Measurements from ENCODE around the gene APOM. TPM values are rescaled to one million over a fixed set of nuclear protein-coding genes. Genes with fewer than 3 reads are reported as not detected.
A peak's percentile ranks its signal among the peaks of the same experiment; 100 is the strongest.

The APOM gene
- total RNA-seq, 2 experiments from 2014 or later = 1.9 to 3.7 TPM

DNA sequence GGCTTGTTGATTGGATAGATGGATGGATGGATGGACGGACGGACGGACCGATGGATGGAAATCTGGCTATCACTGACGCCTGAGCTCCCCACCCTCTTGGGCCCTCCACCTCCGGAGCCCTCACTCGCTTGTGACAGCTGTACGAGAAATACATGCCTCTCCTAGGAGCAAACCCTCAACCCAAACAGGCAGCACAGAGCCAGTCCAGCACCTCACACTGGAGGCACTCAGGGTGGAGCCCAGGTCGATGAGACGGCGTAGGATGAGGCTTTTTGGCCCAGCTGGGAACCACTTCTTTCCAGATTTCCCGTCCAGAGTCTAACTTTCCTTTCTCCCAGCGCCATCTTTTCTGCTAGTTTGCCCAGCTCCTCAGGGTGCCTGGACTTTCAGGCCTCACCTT lies 27.9 kb downstream of the APOM start:
- CTCF ChIA-PET = interaction anchor here (0.7 to 2.9 kb wide), 4 partner anchors 29 to 86 kb away, joined by 3 to 9 read pairs (median 6); no protein-coding TSS in a partner anchor
- H3K4me3 Mint-ChIP-seq = no peak overlapping the region
- no peaks in the 10 kb centered on the region for H3K9me3 Mint-ChIP-seq (ENCODE audit: low read depth)
- no peak for DNase-seq
- H3K36me3 Mint-ChIP-seq = peaks cover 5% of the 10 kb centered on the region
- no peak overlapping the region for H3K27ac Mint-ChIP-seq
- H3K27me3 Mint-ChIP-seq = no peaks in the 10 kb centered on the region
- H3K4me1 Mint-ChIP-seq = peaks cover 22% of the 10 kb centered on the region
- no peak for ATAC-seq

GRCh38 chr6:31686483-31686882 lies 30.8 kb downstream of the APOM start:
- Mint-ChIP-seq H3K4me1 (peaks cover 2% of the 10 kb centered on the region), H3K27me3 (no peaks in the 10 kb centered on the region), H3K4me3 (no peak overlapping the region), H3K9me3 (ENCODE audit: low read depth) (no peaks in the 10 kb centered on the region), H3K27ac (no peak overlapping the region), H3K36me3 (peaks cover 10% of the 10 kb centered on the region)
- CTCF ChIA-PET = interaction anchor here (1.5 kb wide), 1 partner anchor 52 kb away, joined by 3 read pairs; no protein-coding TSS in a partner anchor
- DNase-seq = no peak
- no peak for ATAC-seq

GRCh38 chr6:31687321-31687720 lies 31.6 kb downstream of the APOM start:
- Mint-ChIP-seq H3K27me3 (no peaks in the 10 kb centered on the region), H3K27ac (no peak overlapping the region), H3K36me3 (peaks cover 12% of the 10 kb centered on the region), H3K4me3 (no peak overlapping the region), H3K4me1 (no peaks in the 10 kb centered on the region), H3K9me3 (ENCODE audit: low read depth) (no peaks in the 10 kb centered on the region)
- no peak for ATAC-seq
- CTCF ChIA-PET = interaction anchor here (1.5 kb wide), 1 partner anchor 52 kb away, joined by 3 read pairs; no protein-coding TSS in a partner anchor
- DNase-seq = no peak

DNA sequence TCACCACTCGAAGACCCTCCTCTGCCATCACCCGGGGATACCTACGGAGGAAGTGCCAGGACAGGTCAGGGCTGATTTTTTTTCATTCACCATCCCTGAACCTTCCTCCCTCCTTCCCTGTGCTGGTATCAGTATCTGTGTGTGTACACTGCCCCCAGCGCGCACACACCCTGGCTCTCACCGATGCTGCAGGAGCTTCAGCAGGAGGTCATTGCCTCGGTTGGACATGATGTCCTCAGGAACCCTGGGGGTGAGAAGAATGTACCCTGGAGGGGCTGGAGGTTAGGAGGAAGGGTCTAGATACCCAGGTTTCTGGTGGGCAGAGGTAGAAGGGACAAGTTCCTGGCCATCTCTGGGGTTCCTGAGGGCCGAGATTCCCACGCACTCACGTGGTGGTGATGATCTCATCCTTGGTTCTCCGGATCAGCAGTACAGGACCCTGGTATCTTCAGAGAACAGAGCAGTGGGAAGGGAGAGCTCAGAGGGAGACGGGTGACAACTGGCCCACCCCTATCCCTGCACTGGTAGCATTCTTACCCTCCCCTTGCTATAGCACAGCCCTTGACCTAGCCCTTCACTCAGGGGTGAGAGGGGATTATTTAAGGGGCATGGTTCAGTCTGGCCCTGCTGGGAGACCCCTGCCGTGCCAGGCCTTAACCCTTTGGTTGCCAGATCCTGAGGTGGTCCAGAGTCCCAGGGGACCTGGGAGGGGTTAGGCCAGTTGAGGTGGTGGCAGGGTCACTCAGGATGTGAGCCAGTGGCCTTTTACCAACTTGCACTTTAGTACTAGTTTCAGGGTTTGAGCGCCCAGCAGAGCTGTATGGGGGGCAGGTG lies 32.4 kb downstream of the APOM start:
- H3K36me3 Mint-ChIP-seq = peaks cover 14% of the 10 kb centered on the region
- CTCF ChIA-PET = interaction anchor here (1.5 kb wide), 1 partner anchor 51 kb away, joined by 3 read pairs; no protein-coding TSS in a partner anchor
- DNase-seq = no peak
- no peaks in the 10 kb centered on the region for H3K4me1 Mint-ChIP-seq
- ATAC-seq = no peak
- no peak overlapping the region for H3K27ac Mint-ChIP-seq
- no peaks in the 10 kb centered on the region for H3K27me3 Mint-ChIP-seq
- H3K4me3 Mint-ChIP-seq = no peak overlapping the region
- H3K9me3 Mint-ChIP-seq (ENCODE audit: low read depth) = no peaks in the 10 kb centered on the region

GRCh38 chr6:31689249-31690110 lies 33.8 kb downstream of the APOM start:
- CTCF ChIA-PET = interaction anchor here (1.4 to 2.1 kb wide), 2 partner anchors 8 to 67 kb away, joined by 3 to 6 read pairs; partner anchors contain the start of gene LY6G5C
- DNase-seq = no peak
- Mint-ChIP-seq H3K4me3 (no peak overlapping the region), H3K4me1 (no peaks in the 10 kb centered on the region), H3K36me3 (peaks cover 14% of the 10 kb centered on the region), H3K27me3 (no peaks in the 10 kb centered on the region), H3K27ac (no peak overlapping the region), H3K9me3 (ENCODE audit: low read depth) (no peaks in the 10 kb centered on the region)
- ATAC-seq = peak; percentile 53

DNA sequence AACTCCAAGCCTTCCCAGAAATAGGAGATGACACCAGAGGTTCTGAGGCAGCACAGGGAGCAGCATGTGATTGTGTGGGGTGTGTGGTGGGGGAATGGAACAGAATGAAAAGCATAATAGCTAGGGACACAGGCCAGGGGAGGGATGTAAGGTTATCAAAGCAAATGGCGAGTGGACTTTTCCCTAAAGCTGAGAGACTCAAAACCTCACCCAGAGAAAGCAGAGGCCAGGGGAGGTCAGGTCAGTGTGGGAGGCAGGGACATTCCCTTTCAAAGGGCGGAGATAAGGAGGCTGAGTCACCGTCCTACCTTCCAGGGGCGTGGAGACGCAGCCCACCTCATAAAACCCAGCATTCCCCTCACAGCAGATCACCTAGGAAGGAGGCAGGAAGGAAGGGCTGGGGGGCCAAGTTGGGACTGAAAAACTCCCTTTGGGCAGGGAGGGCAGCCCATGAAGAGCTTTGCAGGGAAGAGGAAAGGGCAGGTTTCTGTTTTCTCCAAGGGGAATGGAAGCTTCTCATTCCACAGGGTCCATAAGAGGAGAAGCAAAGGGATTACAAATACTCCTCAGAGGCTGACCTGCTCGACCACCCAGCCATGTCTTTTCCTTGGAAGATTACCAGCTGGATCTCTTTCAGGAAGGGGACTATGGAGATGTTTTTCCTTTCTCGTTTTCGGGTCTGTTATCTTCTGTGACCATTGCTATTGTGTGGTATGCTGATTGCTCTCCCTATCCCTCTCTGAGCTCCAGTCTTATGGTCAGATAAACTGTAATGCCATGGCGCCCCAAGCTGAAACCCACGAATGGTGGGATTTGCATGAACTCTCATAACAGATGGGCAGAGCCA lies 34.8 kb downstream of the APOM start:
- H3K9me3 Mint-ChIP-seq (ENCODE audit: low read depth) = no peaks in the 10 kb centered on the region
- ATAC-seq (no peak), DNase-seq (no peak)
- H3K27ac Mint-ChIP-seq = no peak overlapping the region
- H3K27me3 Mint-ChIP-seq = no peaks in the 10 kb centered on the region
- H3K36me3 Mint-ChIP-seq = peaks cover 18% of the 10 kb centered on the region
- CTCF ChIA-PET = interaction anchor here (1.0 to 2.1 kb wide), 3 partner anchors 9 to 101 kb away, joined by 3 to 6 read pairs (median 4); partner anchors contain the start of gene LY6G5C
- no peaks in the 10 kb centered on the region for H3K4me1 Mint-ChIP-seq
- no peak overlapping the region for H3K4me3 Mint-ChIP-seq

GRCh38 chr6:31691078-31691463 lies 35.4 kb downstream of the APOM start:
- H3K4me1 Mint-ChIP-seq = no peaks in the 10 kb centered on the region
- no peak overlapping the region for H3K4me3 Mint-ChIP-seq
- peaks cover 18% of the 10 kb centered on the region for H3K36me3 Mint-ChIP-seq
- DNase-seq (no peak), ATAC-seq (no peak)
- H3K27ac Mint-ChIP-seq = no peak overlapping the region
- H3K9me3 Mint-ChIP-seq (ENCODE audit: low read depth) = no peaks in the 10 kb centered on the region
- CTCF ChIA-PET = interaction anchor here (1.0 to 2.1 kb wide), 2 partner anchors 10 to 100 kb away, joined by 4 to 6 read pairs; partner anchors contain the start of gene LY6G5C
- H3K27me3 Mint-ChIP-seq = no peaks in the 10 kb centered on the region

- DNase-seq = no peak
- Mint-ChIP-seq H3K4me3 (no peak overlapping the region), H3K9me3 (ENCODE audit: low read depth) (no peaks in the 10 kb centered on the region), H3K36me3 (peaks cover 20% of the 10 kb centered on the region), H3K27me3 (no peaks in the 10 kb centered on the region), H3K4me1 (no peaks in the 10 kb centered on the region), H3K27ac (no peak overlapping the region)
- no peak for ATAC-seq
- CTCF ChIA-PET = interaction anchor here (1.0 to 2.1 kb wide), 3 partner anchors 10 to 100 kb away, joined by 3 to 6 read pairs (median 4); partner anchors contain the start of gene LY6G5C
These were observed 35.9 kb downstream of the APOM start for GRCh38 chr6:31691564-31692108.

GRCh38 chr6:31692353-31692752 lies 36.7 kb downstream of the APOM start:
- CTCF ChIA-PET = interaction anchor here (0.6 to 1.5 kb wide), 2 partner anchors 19 to 138 kb away, joined by 3 read pairs; no protein-coding TSS in a partner anchor
- ATAC-seq (no peak), DNase-seq (no peak)
- no peak overlapping the region for H3K4me3 Mint-ChIP-seq
- no peaks in the 10 kb centered on the region for H3K9me3 Mint-ChIP-seq (ENCODE audit: low read depth)
- peaks cover 1% of the 10 kb centered on the region for H3K4me1 Mint-ChIP-seq
- no peak overlapping the region for H3K27ac Mint-ChIP-seq
- peaks cover 25% of the 10 kb centered on the region for H3K36me3 Mint-ChIP-seq
- no peaks in the 10 kb centered on the region for H3K27me3 Mint-ChIP-seq

- DNase-seq (no peak), ATAC-seq (no peak)
- CTCF ChIA-PET = interaction anchor here (0.6 to 1.6 kb wide), 3 partner anchors 11 to 137 kb away, joined by 3 to 4 read pairs (median 3); partner anchors contain the start of gene ABHD16A
- H3K36me3 Mint-ChIP-seq = peaks cover 26% of the 10 kb centered on the region
- no peak overlapping the region for H3K4me3 Mint-ChIP-seq
- no peaks in the 10 kb centered on the region for H3K27me3 Mint-ChIP-seq
- peaks cover 6% of the 10 kb centered on the region for H3K4me1 Mint-ChIP-seq
- no peaks in the 10 kb centered on the region for H3K9me3 Mint-ChIP-seq (ENCODE audit: low read depth)
- no peak overlapping the region for H3K27ac Mint-ChIP-seq
These were observed 37.2 kb downstream of the APOM start for GRCh38 chr6:31692886-31693285.

GRCh38 chr6:31693535-31693934 lies 37.8 kb downstream of the APOM start:
- H3K27me3 Mint-ChIP-seq = no peaks in the 10 kb centered on the region
- H3K4me3 Mint-ChIP-seq = no peak overlapping the region
- ATAC-seq = no peak
- H3K27ac Mint-ChIP-seq = no peak overlapping the region
- H3K4me1 Mint-ChIP-seq = peaks cover 8% of the 10 kb centered on the region
- DNase-seq = no peak
- H3K9me3 Mint-ChIP-seq (ENCODE audit: low read depth) = no peaks in the 10 kb centered on the region
- H3K36me3 Mint-ChIP-seq = peaks cover 28% of the 10 kb centered on the region
- CTCF ChIA-PET = interaction anchor here (1.2 to 1.6 kb wide), 2 partner anchors 10 to 45 kb away, joined by 3 to 4 read pairs; partner anchors contain the start of gene ABHD16A

DNA sequence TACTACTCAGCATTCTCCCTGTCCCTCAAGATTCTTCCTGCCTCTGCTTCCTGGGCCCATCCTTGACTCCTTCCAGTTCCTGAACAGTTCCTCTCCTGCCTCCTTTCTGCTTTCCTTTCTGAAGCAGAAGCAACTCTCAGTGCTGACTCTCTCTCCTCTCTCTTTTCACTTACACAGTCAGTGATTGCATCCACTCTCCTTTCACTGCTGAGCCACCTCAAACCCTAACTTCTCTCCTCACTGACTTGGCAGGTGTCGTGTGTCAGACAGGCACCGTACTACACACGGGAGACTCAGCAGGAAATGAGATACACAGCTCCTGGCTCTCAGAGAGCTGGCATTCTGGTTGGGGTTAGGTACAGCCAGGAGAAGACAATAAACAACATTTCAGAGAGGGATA lies 41.9 kb downstream of the APOM start:
- peaks cover 30% of the 10 kb centered on the region for H3K36me3 Mint-ChIP-seq
- H3K4me1 Mint-ChIP-seq = peaks cover 31% of the 10 kb centered on the region
- CTCF ChIA-PET = no interaction called here
- DNase-seq (no peak), ATAC-seq (peak; percentile 37)
- H3K4me3 Mint-ChIP-seq = no peak overlapping the region
- H3K27me3 Mint-ChIP-seq = no peaks in the 10 kb centered on the region
- no peaks in the 10 kb centered on the region for H3K9me3 Mint-ChIP-seq (ENCODE audit: low read depth)
- H3K27ac Mint-ChIP-seq = peak overlapping the region; percentile 69
